GM21423 (cell line): ENCODE results near the gene EFTUD2.

Experiments used
- ATAC-seq: cut with Tn5 transposase; IDR thresholded peaks from one replicate; pipeline ENCODE4 v1.9.1; 2021; ENCODE audit warnings: mild to moderate bottlenecking, moderate library complexity; ENCODE audit not compliant: unreplicated experiment

Gene EFTUD2

GRCh38 chr17:44925731-44926697 is 26.8 kb upstream of the EFTUD2 start:
- no peak for ATAC-seq

- ATAC-seq, result no peak
Observed at GRCh38 chr17:44924107-44924544, 24.9 kb upstream of the EFTUD2 start.

- no peak for ATAC-seq
Observed at GRCh38 chr17:44922746-44923470, 23.7 kb upstream of the EFTUD2 start.

GRCh38 chr17:44922136-44922535 is 22.9 kb upstream of the EFTUD2 start:
- no peak for ATAC-seq

- no peak for ATAC-seq
Observed at GRCh38 chr17:44921122-44921882, 22.1 kb upstream of the EFTUD2 start.

- no peak for ATAC-seq
Observed at GRCh38 chr17:44920565-44920940, 21.3 kb upstream of the EFTUD2 start.

GRCh38 chr17:44919885-44920564 is 20.8 kb upstream of the EFTUD2 start:
- peak; percentile 63 for ATAC-seq

GRCh38 chr17:44919411-44919810 is 20.2 kb upstream of the EFTUD2 start:
- ATAC-seq, result peak; percentile 10

GRCh38 chr17:44918006-44918405 is 18.8 kb upstream of the EFTUD2 start:
- no peak for ATAC-seq

GRCh38 chr17:44917456-44917855 is 18.2 kb upstream of the EFTUD2 start:
- ATAC-seq, result no peak

- ATAC-seq, result no peak
Observed at GRCh38 chr17:44916781-44917241, 17.6 kb upstream of the EFTUD2 start.

- ATAC-seq, result no peak
Observed at GRCh38 chr17:44915862-44916780, 16.9 kb upstream of the EFTUD2 start.

- ATAC-seq, result no peak
Observed at GRCh38 chr17:44915321-44915726, 16.1 kb upstream of the EFTUD2 start, which contains the start of gene GFAP. Gene GFAP, minus strand, starts transcription at chr17:44915500. Its CDS starts 14 bp downstream, at chr17:44915486.

- no peak for ATAC-seq
Observed at GRCh38 chr17:44914698-44915271, 15.5 kb upstream of the EFTUD2 start.

GRCh38 chr17:44914148-44914547 is 14.9 kb upstream of the EFTUD2 start:
- no peak for ATAC-seq

GRCh38 chr17:44913676-44914075 is 14.4 kb upstream of the EFTUD2 start:
- ATAC-seq, result no peak

GRCh38 chr17:44912763-44913544 is 13.7 kb upstream of the EFTUD2 start:
- no peak for ATAC-seq
